ENCODE results near the gene NCK2.
"Not testable (repeated sequence)": the region's sequence is repeated elsewhere in the genome, so short reads cannot be mapped to it uniquely, and the experiment has no call there.

The NCK2 gene

DNA sequence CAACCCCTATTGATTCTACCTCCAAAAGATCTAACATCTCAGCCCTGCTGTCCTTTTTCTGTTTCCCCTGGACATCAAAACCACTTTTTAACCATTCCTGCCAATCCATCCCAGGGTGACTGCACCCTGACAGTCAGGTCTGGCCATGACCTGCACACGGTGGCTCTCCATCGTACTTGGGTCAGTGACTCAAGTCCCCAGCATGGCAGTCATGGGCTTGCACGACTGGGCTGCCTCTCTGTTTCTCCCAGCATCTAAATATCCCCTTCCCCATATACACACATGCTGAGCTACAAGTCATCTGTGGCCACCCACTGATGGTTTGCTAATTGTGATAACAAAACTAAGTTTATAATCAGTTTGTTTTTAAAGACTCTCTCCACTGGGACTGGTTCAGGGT is 6.6 kb downstream of the NCK2 start:
- Histone ChIP-seq H3K4me1 (ENCODE audit: control insufficient read depth, insufficient read depth, low read length) (peaks cover 13% of the 10 kb centered on the region), H3K27ac (ENCODE audit: low read depth, low read length) (no peak overlapping the region), H3K4me3 (ENCODE audit: low read length) (no peak overlapping the region), H3K36me3 (ENCODE audit: control insufficient read depth, insufficient read depth, low read length) (no peaks in the 10 kb centered on the region), H3K9ac (ENCODE audit: low read length) (no peak overlapping the region), H3K27me3 (ENCODE audit: control insufficient read depth, insufficient read depth, low read length) (no peaks in the 10 kb centered on the region)

GRCh38 chr2:105752691-105753358 is 8.1 kb downstream of the NCK2 start:
- Histone ChIP-seq H3K27me3 (ENCODE audit: control insufficient read depth, insufficient read depth, low read length) (no peaks in the 10 kb centered on the region), H3K4me3 (ENCODE audit: low read length) (no peak overlapping the region), H3K9ac (ENCODE audit: low read length) (no peak overlapping the region), H3K27ac (ENCODE audit: low read depth, low read length) (no peak overlapping the region), H3K36me3 (ENCODE audit: control insufficient read depth, insufficient read depth, low read length) (no peaks in the 10 kb centered on the region), H3K4me1 (ENCODE audit: control insufficient read depth, insufficient read depth, low read length) (peaks cover 15% of the 10 kb centered on the region)

- Histone ChIP-seq H3K36me3 (ENCODE audit: control insufficient read depth, insufficient read depth, low read length) (no peaks in the 10 kb centered on the region), H3K27me3 (ENCODE audit: control insufficient read depth, insufficient read depth, low read length) (no peaks in the 10 kb centered on the region), H3K4me1 (ENCODE audit: control insufficient read depth, insufficient read depth, low read length) (peaks cover 15% of the 10 kb centered on the region), H3K9ac (ENCODE audit: low read length) (no peak overlapping the region), H3K4me3 (ENCODE audit: low read length) (no peak overlapping the region), H3K27ac (ENCODE audit: low read depth, low read length) (no peak overlapping the region)
Measured at GRCh38 chr2:105753380-105753779, 8.7 kb downstream of the NCK2 start.

- H3K27ac ChIP-seq (ENCODE audit: low read depth, low read length): no peak overlapping the region
Measured at GRCh38 chr2:105754011-105754410, 9.3 kb downstream of the NCK2 start.

DNA sequence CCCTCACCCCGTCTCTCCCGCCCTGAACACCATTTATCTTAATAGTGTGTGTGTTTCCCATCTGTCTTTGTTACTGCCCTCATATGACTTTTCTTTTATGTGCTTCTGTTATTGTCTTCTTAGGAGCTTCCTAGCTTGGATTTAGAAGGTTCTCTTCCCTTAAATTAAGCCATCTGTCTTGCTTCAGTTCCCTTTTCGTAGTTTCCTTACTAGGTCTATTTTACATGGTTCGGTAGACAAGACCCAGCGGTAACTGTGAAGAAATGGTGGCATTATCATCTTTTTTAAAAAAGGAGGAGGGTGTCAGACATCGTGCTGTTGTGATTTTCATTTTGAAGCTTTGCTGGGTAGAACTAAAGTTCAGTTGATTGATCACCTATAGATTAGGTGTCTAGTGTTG is 10.3 kb downstream of the NCK2 start:
- H3K4me3 ChIP-seq (ENCODE audit: low read length): no peak overlapping the region
- H3K27ac ChIP-seq (ENCODE audit: low read depth, low read length): no peak overlapping the region

More at GRCh38 chr2:105754011-105754410, 9.3 kb downstream of the NCK2 start:
- Histone ChIP-seq H3K36me3 (ENCODE audit: control insufficient read depth, insufficient read depth, low read length) (no peaks in the 10 kb centered on the region), H3K9ac (ENCODE audit: low read length) (no peak overlapping the region), H3K4me3 (ENCODE audit: low read length) (no peak overlapping the region), H3K27me3 (ENCODE audit: control insufficient read depth, insufficient read depth, low read length) (no peaks in the 10 kb centered on the region), H3K4me1 (ENCODE audit: control insufficient read depth, insufficient read depth, low read length) (peaks cover 15% of the 10 kb centered on the region)

DNA sequence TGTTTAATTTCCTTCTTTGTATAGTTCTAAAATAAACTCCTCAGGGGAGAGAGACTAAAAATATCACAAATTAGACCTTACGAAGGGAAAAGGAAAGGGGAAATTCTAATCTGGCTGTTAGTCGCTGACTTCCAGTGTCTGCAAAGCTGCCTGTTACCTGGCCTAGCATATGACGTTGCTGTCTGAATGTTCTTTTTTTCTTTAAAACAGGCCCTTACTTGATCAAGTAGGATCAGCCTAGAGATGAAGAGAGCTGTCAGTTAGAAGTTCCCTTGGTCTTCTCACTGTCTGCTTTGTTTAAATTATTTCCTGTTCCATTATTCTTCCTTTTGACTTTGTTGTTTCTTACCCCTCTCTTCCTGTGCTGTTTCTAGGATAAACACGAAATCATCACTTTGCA is 11.2 kb downstream of the NCK2 start:
- Histone ChIP-seq H3K27ac (ENCODE audit: low read depth, low read length) (no peak overlapping the region), H3K36me3 (ENCODE audit: control insufficient read depth, insufficient read depth, low read length) (no peaks in the 10 kb centered on the region), H3K27me3 (ENCODE audit: control insufficient read depth, insufficient read depth, low read length) (no peaks in the 10 kb centered on the region), H3K4me3 (ENCODE audit: low read length) (no peak overlapping the region), H3K9ac (ENCODE audit: low read length) (no peak overlapping the region), H3K4me1 (ENCODE audit: control insufficient read depth, insufficient read depth, low read length) (peaks cover 15% of the 10 kb centered on the region)

More for the DNA sequence above, 10.3 kb downstream of the NCK2 start:
- no peaks in the 10 kb centered on the region for H3K36me3 ChIP-seq (ENCODE audit: control insufficient read depth, insufficient read depth, low read length)
- no peak overlapping the region for H3K9ac ChIP-seq (ENCODE audit: low read length)
- H3K4me1 ChIP-seq (ENCODE audit: control insufficient read depth, insufficient read depth, low read length): peaks cover 15% of the 10 kb centered on the region
- H3K27me3 ChIP-seq (ENCODE audit: control insufficient read depth, insufficient read depth, low read length): no peaks in the 10 kb centered on the region

GRCh38 chr2:105756435-105756834 is 11.7 kb downstream of the NCK2 start:
- Histone ChIP-seq H3K9ac (ENCODE audit: low read length) (no peak overlapping the region), H3K27ac (ENCODE audit: low read depth, low read length) (no peak overlapping the region), H3K4me3 (ENCODE audit: low read length) (no peak overlapping the region), H3K27me3 (ENCODE audit: control insufficient read depth, insufficient read depth, low read length) (no peaks in the 10 kb centered on the region), H3K36me3 (ENCODE audit: control insufficient read depth, insufficient read depth, low read length) (no peaks in the 10 kb centered on the region), H3K4me1 (ENCODE audit: control insufficient read depth, insufficient read depth, low read length) (peaks cover 15% of the 10 kb centered on the region)

- not testable (repeated sequence) for H3K36me3 ChIP-seq (ENCODE audit: control insufficient read depth, insufficient read depth, low read length); H3K9ac ChIP-seq (ENCODE audit: low read length); H3K4me3 ChIP-seq (ENCODE audit: low read length); H3K27ac ChIP-seq (ENCODE audit: low read depth, low read length); H3K27me3 ChIP-seq (ENCODE audit: control insufficient read depth, insufficient read depth, low read length)
- peaks cover 15% of the 10 kb centered on the region for H3K4me1 ChIP-seq (ENCODE audit: control insufficient read depth, insufficient read depth, low read length)
Measured at GRCh38 chr2:105756865-105757264, 12.2 kb downstream of the NCK2 start.

DNA sequence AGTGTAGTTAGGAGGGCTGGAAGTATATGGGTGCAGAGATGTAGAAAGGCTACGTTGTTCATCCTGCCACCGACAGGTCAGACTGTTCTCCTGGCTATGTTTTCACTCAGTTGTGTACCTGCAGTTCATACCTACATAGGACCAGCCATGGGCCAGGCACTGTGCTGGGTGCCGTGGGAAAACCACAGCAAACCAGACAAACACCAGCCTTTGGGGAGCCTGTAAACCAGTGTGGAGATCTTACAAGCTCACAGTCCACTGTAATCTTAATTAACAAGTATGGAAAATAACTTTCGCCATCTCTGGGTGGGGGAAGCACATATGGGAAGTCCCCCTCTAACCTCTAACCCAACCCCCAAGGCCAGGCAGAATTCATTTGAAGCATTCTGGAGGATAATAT is 12.7 kb downstream of the NCK2 start:
- Histone ChIP-seq H3K27me3 (ENCODE audit: control insufficient read depth, insufficient read depth, low read length) (no peaks in the 10 kb centered on the region), H3K27ac (ENCODE audit: low read depth, low read length) (no peak overlapping the region), H3K9ac (ENCODE audit: low read length) (no peak overlapping the region), H3K4me1 (ENCODE audit: control insufficient read depth, insufficient read depth, low read length) (peaks cover 15% of the 10 kb centered on the region), H3K4me3 (ENCODE audit: low read length) (no peak overlapping the region), H3K36me3 (ENCODE audit: control insufficient read depth, insufficient read depth, low read length) (no peaks in the 10 kb centered on the region)

DNA sequence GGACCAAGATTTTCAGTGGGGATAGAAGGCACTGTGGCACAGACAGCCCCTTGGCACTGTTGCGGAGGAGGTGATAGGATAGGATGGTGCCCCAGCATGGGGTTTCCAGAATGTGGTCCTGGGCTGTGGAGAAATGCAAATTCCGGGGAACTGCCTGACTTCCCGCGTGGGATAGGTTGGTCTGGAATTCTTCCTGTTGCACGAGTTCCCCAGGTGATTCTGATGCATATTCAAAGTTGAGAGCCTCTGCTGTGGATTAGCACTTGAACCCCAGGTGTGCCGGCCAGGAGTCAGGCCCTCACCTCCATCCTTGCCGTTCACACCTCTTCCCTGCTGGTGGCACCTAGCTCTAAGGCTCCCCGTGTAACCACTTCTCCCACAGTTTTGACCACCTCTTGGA is 15.5 kb downstream of the NCK2 start:
- peaks cover 9% of the 10 kb centered on the region for H3K4me1 ChIP-seq (ENCODE audit: control insufficient read depth, insufficient read depth, low read length)
- H3K4me3 ChIP-seq (ENCODE audit: low read length): no peak overlapping the region
- H3K36me3 ChIP-seq (ENCODE audit: control insufficient read depth, insufficient read depth, low read length): no peaks in the 10 kb centered on the region

GRCh38 chr2:105760639-105761337 is 16.1 kb downstream of the NCK2 start:
- H3K36me3 ChIP-seq (ENCODE audit: control insufficient read depth, insufficient read depth, low read length): no peaks in the 10 kb centered on the region
- H3K27ac ChIP-seq (ENCODE audit: low read depth, low read length): no peak overlapping the region
- H3K9ac ChIP-seq (ENCODE audit: low read length): no peak overlapping the region
- no peaks in the 10 kb centered on the region for H3K27me3 ChIP-seq (ENCODE audit: control insufficient read depth, insufficient read depth, low read length)
- H3K4me1 ChIP-seq (ENCODE audit: control insufficient read depth, insufficient read depth, low read length): peaks cover 6% of the 10 kb centered on the region
- H3K4me3 ChIP-seq (ENCODE audit: low read length): no peak overlapping the region

More for the DNA sequence above, 15.5 kb downstream of the NCK2 start:
- Histone ChIP-seq H3K9ac (ENCODE audit: low read length) (no peak overlapping the region), H3K27ac (ENCODE audit: low read depth, low read length) (no peak overlapping the region), H3K27me3 (ENCODE audit: control insufficient read depth, insufficient read depth, low read length) (no peaks in the 10 kb centered on the region)

GRCh38 chr2:105761931-105762515 is 17.3 kb downstream of the NCK2 start:
- H3K27ac ChIP-seq (ENCODE audit: low read depth, low read length): no peak overlapping the region

More at GRCh38 chr2:105761931-105762515, 17.3 kb downstream of the NCK2 start:
- no peak overlapping the region for H3K4me3 ChIP-seq (ENCODE audit: low read length)
- H3K27me3 ChIP-seq (ENCODE audit: control insufficient read depth, insufficient read depth, low read length): no peaks in the 10 kb centered on the region
- no peak overlapping the region for H3K9ac ChIP-seq (ENCODE audit: low read length)
- H3K4me1 ChIP-seq (ENCODE audit: control insufficient read depth, insufficient read depth, low read length): no peaks in the 10 kb centered on the region
- no peaks in the 10 kb centered on the region for H3K36me3 ChIP-seq (ENCODE audit: control insufficient read depth, insufficient read depth, low read length)

All from rectal smooth muscle tissue (tissue), 1 donor.